ENCODE results near the gene EIF1AX.
A peak's percentile ranks its signal among the peaks of the same experiment; 100 is the strongest.

The EIF1AX gene

GRCh38 chrX:20116087-20116576, 25.5 kb downstream of the EIF1AX start:
- no peak for TF ChIP-seq CTCF (conservative IDR thresholded peaks at IDR 0.05; ENCODE audit: control insufficient read depth, insufficient read depth, low read depth, low read length)
- no peak for DNase-seq (ENCODE audit: low read depth)
- H3K4me3 ChIP-seq (ENCODE audit: control insufficient read depth, low read depth, low read length) = peak overlapping the region; percentile 16

GRCh38 chrX:20112022-20112774, 29.4 kb downstream of the EIF1AX start:
- DNase-seq (ENCODE audit: low read depth) = no peak
- no peak for TF ChIP-seq CTCF (conservative IDR thresholded peaks at IDR 0.05; ENCODE audit: control insufficient read depth, insufficient read depth, low read depth, low read length)
- H3K4me3 ChIP-seq (ENCODE audit: control insufficient read depth, low read depth, low read length) = no peak overlapping the region

GRCh38 chrX:20111271-20111670, 30.4 kb downstream of the EIF1AX start:
- DNase-seq (ENCODE audit: low read depth) = no peak
- no peak overlapping the region for H3K4me3 ChIP-seq (ENCODE audit: control insufficient read depth, low read depth, low read length)
- no peak for TF ChIP-seq CTCF (conservative IDR thresholded peaks at IDR 0.05; ENCODE audit: control insufficient read depth, insufficient read depth, low read depth, low read length)

- TF ChIP-seq CTCF (conservative IDR thresholded peaks at IDR 0.05; ENCODE audit: control insufficient read depth, insufficient read depth, low read depth, low read length) = no peak
- no peak overlapping the region for H3K4me3 ChIP-seq (ENCODE audit: control insufficient read depth, low read depth, low read length)
- DNase-seq (ENCODE audit: low read depth) = no peak
These were observed 39.6 kb downstream of the EIF1AX start for GRCh38 chrX:20101934-20102581.

- no peak for DNase-seq (ENCODE audit: low read depth)
- H3K4me3 ChIP-seq (ENCODE audit: control insufficient read depth, low read depth, low read length) = no peak overlapping the region
- TF ChIP-seq CTCF (conservative IDR thresholded peaks at IDR 0.05; ENCODE audit: control insufficient read depth, insufficient read depth, low read depth, low read length) = no peak
These were observed 50.1 kb downstream of the EIF1AX start for GRCh38 chrX:20091499-20091898.

- no peak for DNase-seq (ENCODE audit: low read depth)
- TF ChIP-seq CTCF (conservative IDR thresholded peaks at IDR 0.05; ENCODE audit: control insufficient read depth, insufficient read depth, low read depth, low read length) = no peak
- H3K4me3 ChIP-seq (ENCODE audit: control insufficient read depth, low read depth, low read length) = no peak overlapping the region
These were observed 51.8 kb downstream of the EIF1AX start for GRCh38 chrX:20089845-20090244.
